NB4 (cell line): ENCODE measurements around the gene FREY1.

Experiments
- DNase-seq: peaks from one replicate; pipeline ENCODE4 v3.0.0; 2010; ENCODE audit warnings: low read depth
- H3K4me3 ChIP-seq: one replicate; pipeline ENCODE4 v1.5.1; 2011; ENCODE audit warnings: mild to moderate bottlenecking, low read depth, low read length, moderate library complexity
- MAX ChIP-seq: IDR thresholded peaks from 2 replicates; pipeline ENCODE4 v1.6.1; 2011; ENCODE audit warnings: low read depth, low read length
- MYC ChIP-seq: IDR thresholded peaks from 2 replicates; pipeline ENCODE4 v1.6.1; 2011; ENCODE audit warnings: low read depth, low read length
- POLR2A ChIP-seq: IDR thresholded peaks from 2 replicates; pipeline ENCODE4 v1.6.1; 2011; ENCODE audit warnings: mild to moderate bottlenecking; ENCODE audit not compliant: insufficient read length; ENCODE audit errors: extremely low read depth
- TF ChIP-seq, protein P1 (sequence below): IDR thresholded peaks from one replicate; pipeline ENCODE4 v1.5.1; 2012; ENCODE audit warnings: low read depth, low read length

The FREY1 gene

GRCh38 chr11:45876401-45876800 lies 30.7 kb downstream of the FREY1 start:
- H3K4me3 ChIP-seq = no peak overlapping the region
- no peak for TF ChIP-seq MYC
- TF ChIP-seq, protein P1, sequence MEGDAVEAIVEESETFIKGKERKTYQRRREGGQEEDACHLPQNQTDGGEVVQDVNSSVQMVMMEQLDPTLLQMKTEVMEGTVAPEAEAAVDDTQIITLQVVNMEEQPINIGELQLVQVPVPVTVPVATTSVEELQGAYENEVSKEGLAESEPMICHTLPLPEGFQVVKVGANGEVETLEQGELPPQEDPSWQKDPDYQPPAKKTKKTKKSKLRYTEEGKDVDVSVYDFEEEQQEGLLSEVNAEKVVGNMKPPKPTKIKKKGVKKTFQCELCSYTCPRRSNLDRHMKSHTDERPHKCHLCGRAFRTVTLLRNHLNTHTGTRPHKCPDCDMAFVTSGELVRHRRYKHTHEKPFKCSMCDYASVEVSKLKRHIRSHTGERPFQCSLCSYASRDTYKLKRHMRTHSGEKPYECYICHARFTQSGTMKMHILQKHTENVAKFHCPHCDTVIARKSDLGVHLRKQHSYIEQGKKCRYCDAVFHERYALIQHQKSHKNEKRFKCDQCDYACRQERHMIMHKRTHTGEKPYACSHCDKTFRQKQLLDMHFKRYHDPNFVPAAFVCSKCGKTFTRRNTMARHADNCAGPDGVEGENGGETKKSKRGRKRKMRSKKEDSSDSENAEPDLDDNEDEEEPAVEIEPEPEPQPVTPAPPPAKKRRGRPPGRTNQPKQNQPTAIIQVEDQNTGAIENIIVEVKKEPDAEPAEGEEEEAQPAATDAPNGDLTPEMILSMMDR = no peak
- no peak for TF ChIP-seq MAX
- TF ChIP-seq POLR2A = no peak
- DNase-seq = no peak

- no peak overlapping the region for H3K4me3 ChIP-seq
- DNase-seq = peak; percentile 68
- TF ChIP-seq MAX = no peak
- TF ChIP-seq, protein P1 = peak; percentile 83
Observed at GRCh38 chr11:45872651-45873356, 34.3 kb downstream of the FREY1 start.

- TF ChIP-seq MAX (no peak), POLR2A (no peak), MYC (no peak)
- TF ChIP-seq, protein P1 = no peak
- no peak overlapping the region for H3K4me3 ChIP-seq
- DNase-seq = no peak
Observed at GRCh38 chr11:45871638-45872037, 35.4 kb downstream of the FREY1 start.

DNA sequence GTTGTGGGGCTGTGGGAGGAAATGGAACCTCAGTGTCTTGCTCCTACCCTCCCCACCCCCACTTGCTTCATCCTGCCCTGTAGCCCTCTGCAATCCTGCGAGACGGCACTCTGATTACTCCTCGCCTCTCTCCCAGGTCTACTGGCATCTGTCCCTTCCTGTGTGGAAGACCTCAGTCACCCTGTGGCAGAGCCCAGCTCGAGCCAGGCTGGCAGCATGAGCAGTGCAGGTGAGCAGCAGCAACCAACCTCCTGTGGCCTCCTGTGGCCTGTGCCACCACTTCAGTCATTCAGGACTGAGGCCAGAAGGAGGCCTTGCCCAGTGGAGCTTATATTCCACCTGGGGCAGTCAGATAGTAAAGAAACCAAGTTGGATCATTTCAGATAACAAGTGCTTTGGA lies 36.4 kb downstream of the FREY1 start:
- H3K4me3 ChIP-seq = no peak overlapping the region
- no peak for DNase-seq
- TF ChIP-seq, protein P1 = no peak
- TF ChIP-seq MAX (no peak), MYC (no peak), POLR2A (no peak)

- H3K4me3 ChIP-seq = no peak overlapping the region
- TF ChIP-seq MYC (no peak), MAX (no peak), POLR2A (no peak)
- TF ChIP-seq, protein P1 = no peak
Observed at GRCh38 chr11:45869551-45869950, 37.5 kb downstream of the FREY1 start.

DNA sequence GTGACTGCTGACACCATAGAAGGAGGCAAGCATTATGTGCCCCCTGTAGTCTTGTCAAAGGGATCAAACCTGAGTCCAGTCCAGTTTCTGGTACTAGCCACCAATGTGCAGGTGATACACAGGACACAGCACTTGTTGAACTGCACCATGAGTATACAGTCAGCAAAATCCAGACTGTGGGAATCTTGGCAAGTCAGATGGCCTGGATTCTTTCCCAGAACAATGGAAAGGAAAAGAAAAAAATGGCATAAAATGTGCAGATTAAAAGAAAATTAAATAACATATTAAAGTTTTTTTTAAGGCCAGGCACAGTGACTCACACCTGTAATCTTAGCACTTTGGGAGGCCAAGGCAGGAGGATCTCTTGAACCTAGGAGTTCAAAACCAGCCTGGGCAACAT lies 43.0 kb downstream of the FREY1 start:
- no peak for DNase-seq
- TF ChIP-seq POLR2A (no peak), MAX (no peak), MYC (no peak)
- TF ChIP-seq, protein P1 = no peak
- no peak overlapping the region for H3K4me3 ChIP-seq

More at GRCh38 chr11:45869551-45869950, 37.5 kb downstream of the FREY1 start:
- DNase-seq = no peak
